ENCODE results near the gene IFNG-AS1. TPM values are rescaled to one million over a fixed set of nuclear protein-coding genes. Genes with fewer than 3 reads are reported as not detected.

Gene IFNG-AS1
- total RNA-seq, 1 donor: under 0.01 TPM

DNA sequence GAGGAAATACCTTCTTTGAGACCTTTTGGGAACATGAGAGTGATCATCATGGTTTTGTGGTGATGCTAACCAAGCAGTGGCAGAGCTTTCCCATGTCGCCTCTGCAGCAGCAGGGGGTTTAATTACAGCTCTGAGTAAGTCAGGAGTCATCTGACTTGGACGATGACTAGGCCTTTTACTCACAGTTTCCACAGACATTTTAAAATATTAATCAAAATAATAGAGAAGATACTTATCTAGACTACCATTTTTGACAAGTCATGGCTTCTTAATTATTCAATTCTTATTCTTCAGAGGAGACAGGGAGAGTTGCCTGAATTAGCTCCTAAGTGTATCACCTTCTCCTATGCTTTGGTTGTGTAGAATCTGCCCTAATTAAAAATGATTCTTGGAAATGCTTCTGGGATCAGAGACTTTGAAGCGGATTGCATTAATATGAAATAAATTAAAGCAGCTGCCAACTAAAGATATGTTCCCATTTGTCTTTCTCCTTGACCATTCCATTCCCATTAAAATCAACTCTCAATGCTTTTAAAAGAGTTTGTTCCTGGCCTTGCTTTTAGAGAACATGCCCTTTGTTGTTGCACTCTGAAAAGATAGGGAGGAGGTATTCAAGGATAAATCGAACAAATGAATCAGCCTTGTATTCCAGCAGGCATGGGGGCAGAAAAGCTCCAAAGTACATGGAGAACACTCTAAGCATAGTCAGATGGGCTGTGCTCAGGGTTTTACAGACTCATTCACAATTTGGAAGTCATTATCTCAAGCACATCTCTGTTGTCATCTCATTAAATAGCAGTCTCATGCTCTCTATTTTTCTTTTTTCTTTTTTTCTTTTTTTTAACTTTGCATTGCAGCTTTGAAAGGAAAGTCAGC is 7.7 kb upstream of the IFNG-AS1 start:
- Histone ChIP-seq H3K4me2 (ENCODE audit: insufficient read depth, low read length) (peak overlapping the region; percentile 46), H2AFZ (ENCODE audit: low read length) (peak overlapping the region; percentile 67), H3K4me3 (ENCODE audit: insufficient read depth, low read length) (no peak overlapping the region)

DNA sequence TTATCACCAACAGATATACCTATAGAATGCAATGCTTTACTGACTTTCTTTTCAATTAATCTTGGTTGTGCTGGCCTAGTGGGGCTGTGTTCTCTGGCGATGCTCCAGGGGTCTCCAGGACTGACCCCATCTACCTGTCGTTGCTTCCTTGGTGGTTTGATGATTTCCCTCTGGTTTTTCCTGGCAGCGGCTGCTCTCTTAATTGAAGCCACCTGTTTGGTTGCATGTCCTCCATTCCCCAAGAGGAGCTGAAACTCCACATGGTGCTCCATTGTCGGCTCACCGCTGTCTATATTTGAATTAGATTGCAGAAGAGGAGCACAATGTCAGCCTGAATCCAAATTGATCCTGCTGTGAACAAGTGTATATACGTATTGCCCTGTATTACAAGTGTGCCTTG is 7.1 kb upstream of the IFNG-AS1 start:
- H3K27ac ChIP-seq (ENCODE audit: low read depth, low read length): peak overlapping the region; percentile 90
- TF ChIP-seq, protein P1, sequence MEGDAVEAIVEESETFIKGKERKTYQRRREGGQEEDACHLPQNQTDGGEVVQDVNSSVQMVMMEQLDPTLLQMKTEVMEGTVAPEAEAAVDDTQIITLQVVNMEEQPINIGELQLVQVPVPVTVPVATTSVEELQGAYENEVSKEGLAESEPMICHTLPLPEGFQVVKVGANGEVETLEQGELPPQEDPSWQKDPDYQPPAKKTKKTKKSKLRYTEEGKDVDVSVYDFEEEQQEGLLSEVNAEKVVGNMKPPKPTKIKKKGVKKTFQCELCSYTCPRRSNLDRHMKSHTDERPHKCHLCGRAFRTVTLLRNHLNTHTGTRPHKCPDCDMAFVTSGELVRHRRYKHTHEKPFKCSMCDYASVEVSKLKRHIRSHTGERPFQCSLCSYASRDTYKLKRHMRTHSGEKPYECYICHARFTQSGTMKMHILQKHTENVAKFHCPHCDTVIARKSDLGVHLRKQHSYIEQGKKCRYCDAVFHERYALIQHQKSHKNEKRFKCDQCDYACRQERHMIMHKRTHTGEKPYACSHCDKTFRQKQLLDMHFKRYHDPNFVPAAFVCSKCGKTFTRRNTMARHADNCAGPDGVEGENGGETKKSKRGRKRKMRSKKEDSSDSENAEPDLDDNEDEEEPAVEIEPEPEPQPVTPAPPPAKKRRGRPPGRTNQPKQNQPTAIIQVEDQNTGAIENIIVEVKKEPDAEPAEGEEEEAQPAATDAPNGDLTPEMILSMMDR (IDR thresholded peaks at IDR 0.05; ENCODE audit: extremely low read depth, low read depth, low read length): no peak

More for the DNA sequence above, 7.7 kb upstream of the IFNG-AS1 start:
- Histone ChIP-seq H3K27me3 (ENCODE audit: insufficient read depth, low read length) (no peaks in the 10 kb centered on the region), H3K27ac (ENCODE audit: low read depth, low read length) (peak overlapping the region; percentile 90), H3K4me1 (ENCODE audit: insufficient read depth, low read length) (peaks cover 17% of the 10 kb centered on the region), H3K36me3 (ENCODE audit: insufficient read depth, low read length) (no peaks in the 10 kb centered on the region), H3K9me3 (ENCODE audit: low read depth, low read length) (no peaks in the 10 kb centered on the region), H3K79me2 (ENCODE audit: insufficient read depth, low read length) (no peaks in the 10 kb centered on the region), H4K20me1 (ENCODE audit: insufficient read depth, low read length) (no peaks in the 10 kb centered on the region)
- TF ChIP-seq, protein P1 (IDR thresholded peaks at IDR 0.05; ENCODE audit: extremely low read depth, low read depth, low read length): no peak
- peak; percentile 64 for DNase-seq (ENCODE audit: insufficient read length, low spot score, missing footprints)

DNA sequence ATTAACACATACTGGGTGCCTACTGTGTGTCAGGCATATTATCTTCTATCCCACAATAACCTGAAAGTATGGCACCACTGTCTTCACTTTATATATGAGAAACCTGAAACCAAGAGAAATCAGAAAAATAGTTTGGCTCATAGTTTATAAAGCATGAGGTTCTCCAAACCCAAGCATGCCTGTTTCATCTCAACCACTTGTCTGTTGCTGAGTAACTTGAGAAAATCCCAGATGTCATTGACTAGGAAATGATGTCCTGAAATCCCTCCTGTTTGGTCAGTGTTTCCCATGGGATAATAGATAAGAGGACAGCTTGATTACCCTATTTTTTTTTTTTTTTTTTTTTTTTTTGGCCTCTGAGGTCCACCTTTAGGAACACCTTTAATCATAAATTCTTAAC is 2.6 kb upstream of the IFNG-AS1 start:
- Histone ChIP-seq H3K4me1 (ENCODE audit: insufficient read depth, low read length) (peaks cover 7% of the 10 kb centered on the region), H3K27me3 (ENCODE audit: insufficient read depth, low read length) (peaks cover 2% of the 10 kb centered on the region), H3K79me2 (ENCODE audit: insufficient read depth, low read length) (no peaks in the 10 kb centered on the region), H3K27ac (ENCODE audit: low read depth, low read length) (no peak overlapping the region), H3K4me2 (ENCODE audit: insufficient read depth, low read length) (no peak overlapping the region), H3K36me3 (ENCODE audit: insufficient read depth, low read length) (no peaks in the 10 kb centered on the region), H2AFZ (ENCODE audit: low read length) (no peak overlapping the region), H3K9me3 (ENCODE audit: low read depth, low read length) (no peaks in the 10 kb centered on the region), H4K20me1 (ENCODE audit: insufficient read depth, low read length) (no peaks in the 10 kb centered on the region), H3K4me3 (ENCODE audit: insufficient read depth, low read length) (no peak overlapping the region)
- TF ChIP-seq, protein P1 (IDR thresholded peaks at IDR 0.05; ENCODE audit: extremely low read depth, low read depth, low read length): no peak
- DNase-seq (ENCODE audit: insufficient read length, low spot score, missing footprints): no peak

More for the DNA sequence above, 7.1 kb upstream of the IFNG-AS1 start:
- Histone ChIP-seq H3K9me3 (ENCODE audit: low read depth, low read length) (no peaks in the 10 kb centered on the region), H3K4me3 (ENCODE audit: insufficient read depth, low read length) (no peak overlapping the region), H3K4me1 (ENCODE audit: insufficient read depth, low read length) (peaks cover 17% of the 10 kb centered on the region), H3K4me2 (ENCODE audit: insufficient read depth, low read length) (no peak overlapping the region), H3K36me3 (ENCODE audit: insufficient read depth, low read length) (no peaks in the 10 kb centered on the region), H3K27me3 (ENCODE audit: insufficient read depth, low read length) (no peaks in the 10 kb centered on the region), H4K20me1 (ENCODE audit: insufficient read depth, low read length) (no peaks in the 10 kb centered on the region), H2AFZ (ENCODE audit: low read length) (peak overlapping the region; percentile 67), H3K79me2 (ENCODE audit: insufficient read depth, low read length) (no peaks in the 10 kb centered on the region)
- DNase-seq (ENCODE audit: insufficient read length, low spot score, missing footprints): no peak

DNA sequence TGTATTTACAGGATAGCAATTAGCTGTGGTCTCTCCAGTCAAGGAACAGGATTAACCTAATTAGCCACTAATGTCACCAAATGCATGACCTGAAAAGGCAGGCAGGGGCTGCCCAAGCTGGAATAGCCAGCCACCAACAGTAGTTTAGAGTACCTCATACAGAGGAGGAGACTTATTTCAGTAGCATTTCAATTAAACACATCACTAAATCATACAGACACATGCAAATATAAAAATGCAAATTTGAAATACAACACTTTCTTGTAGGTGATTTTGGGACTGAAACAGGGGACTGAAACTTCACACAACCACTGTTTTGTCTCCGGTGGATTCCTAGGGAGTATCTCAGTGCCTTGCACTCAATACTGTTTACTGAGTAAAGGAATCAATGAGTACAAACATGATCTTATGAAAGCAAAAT is 636 bp upstream of the IFNG-AS1 start:
- no peak overlapping the region for H3K4me3 ChIP-seq (ENCODE audit: insufficient read depth, low read length)
- DNase-seq (ENCODE audit: insufficient read length, low spot score, missing footprints): no peak
- no peaks in the 10 kb centered on the region for H3K79me2 ChIP-seq (ENCODE audit: insufficient read depth, low read length)

More for the DNA sequence above, 636 bp upstream of the IFNG-AS1 start:
- Histone ChIP-seq H2AFZ (ENCODE audit: low read length) (no peak overlapping the region), H3K4me2 (ENCODE audit: insufficient read depth, low read length) (no peak overlapping the region), H3K36me3 (ENCODE audit: insufficient read depth, low read length) (no peaks in the 10 kb centered on the region), H3K9me3 (ENCODE audit: low read depth, low read length) (no peaks in the 10 kb centered on the region), H4K20me1 (ENCODE audit: insufficient read depth, low read length) (no peaks in the 10 kb centered on the region), H3K27me3 (ENCODE audit: insufficient read depth, low read length) (peaks cover 6% of the 10 kb centered on the region), H3K27ac (ENCODE audit: low read depth, low read length) (no peak overlapping the region), H3K4me1 (ENCODE audit: insufficient read depth, low read length) (no peaks in the 10 kb centered on the region)
- TF ChIP-seq, protein P1 (IDR thresholded peaks at IDR 0.05; ENCODE audit: extremely low read depth, low read depth, low read length): no peak
